NCI-H2227 (cell line): ENCODE data around the gene CDCP2.

ENCODE experiments used
- DNase-seq: peaks from one replicate; lab custom pipeline; 2025; ENCODE audit not compliant: unreplicated experiment; lab: John Stamatoyannopoulos, UW

Gene CDCP2

DNA sequence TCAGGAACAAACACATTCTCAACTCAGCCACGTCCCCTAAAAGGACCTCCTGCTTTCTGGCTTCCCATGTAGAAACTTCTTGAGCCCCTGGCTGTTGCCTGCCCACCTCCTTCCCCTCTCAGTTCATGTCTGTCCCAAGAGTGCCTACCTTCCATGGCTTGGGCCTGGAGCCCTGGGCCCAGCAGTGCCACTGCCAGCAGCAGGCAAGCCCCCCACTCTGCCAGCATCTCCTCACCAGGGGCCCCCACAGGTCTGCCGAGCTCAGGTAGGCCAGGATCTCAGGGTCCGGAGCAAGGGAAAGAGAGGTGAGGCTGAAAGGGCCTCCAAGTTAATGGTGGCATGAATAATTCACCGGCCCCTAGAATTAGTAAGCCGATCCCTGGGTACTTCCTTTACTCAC is at the start of gene CDCP2:
Gene CDCP2, minus strand, starts transcription at position 305 of the 400 bp plus-strand sequence. Its CDS starts 78 bp downstream, at position 227.
- DNase-seq, result no peak

DNA sequence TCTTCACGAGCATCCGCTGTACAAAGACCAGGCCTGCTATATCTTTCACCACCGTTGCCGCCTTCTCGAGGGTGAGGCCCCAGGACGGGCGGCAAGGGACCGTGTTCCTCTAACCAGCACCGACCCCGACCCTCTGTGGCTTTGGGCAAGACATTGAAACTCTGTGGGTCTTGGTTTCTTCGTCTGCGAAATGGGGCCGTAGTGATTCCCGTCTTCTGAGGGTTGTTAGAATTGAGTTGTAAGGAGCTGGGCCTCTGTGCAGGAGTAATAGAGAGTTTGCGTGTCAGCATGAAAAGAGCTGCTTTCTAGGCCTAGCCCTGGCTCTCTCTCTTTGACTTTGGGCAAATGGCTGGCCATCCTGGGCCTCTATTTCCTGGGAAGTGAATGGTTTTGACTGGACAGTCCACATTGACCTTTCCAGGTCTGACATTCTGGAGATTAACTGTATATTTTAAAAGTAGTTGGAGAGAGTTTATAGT is 47.8 kb upstream of the CDCP2 start:
- DNase-seq, result no peak

DNA sequence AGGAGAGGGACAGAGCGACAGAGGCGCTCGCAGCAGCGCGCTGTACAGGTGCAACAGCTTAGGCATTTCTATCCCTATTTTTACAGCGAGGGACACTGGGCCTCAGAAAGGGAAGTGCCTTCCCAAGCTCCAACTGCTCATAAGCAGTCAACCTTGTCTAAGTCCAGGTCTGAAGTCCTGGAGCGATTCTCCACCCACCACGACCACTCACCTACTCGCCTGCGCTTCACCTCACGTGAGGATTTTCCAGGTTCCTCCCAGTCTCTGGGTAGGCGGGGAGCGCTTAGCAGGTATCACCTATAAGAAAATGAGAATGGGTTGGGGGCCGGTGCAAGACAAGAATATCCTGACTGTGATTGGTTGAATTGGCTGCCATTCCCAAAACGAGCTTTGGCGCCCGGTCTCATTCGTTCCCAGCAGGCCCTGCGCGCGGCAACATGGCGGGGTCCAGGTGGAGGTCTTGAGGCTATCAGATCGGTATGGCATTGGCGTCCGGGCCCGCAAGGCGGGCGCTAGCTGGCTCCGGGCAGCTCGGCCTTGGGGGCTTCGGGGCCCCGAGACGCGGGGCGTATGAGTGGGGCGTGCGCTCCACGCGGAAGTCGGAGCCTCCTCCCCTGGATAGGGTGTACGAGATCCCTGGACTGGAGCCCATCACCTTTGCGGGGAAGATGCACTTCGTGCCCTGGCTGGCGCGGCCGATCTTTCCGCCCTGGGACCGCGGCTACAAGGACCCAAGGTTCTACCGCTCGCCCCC is 47.1 kb upstream of the CDCP2 start, which contains the start of the genes CYB5RL and MRPL37:
Gene CYB5RL, minus strand, starts transcription at position 266 of the 754 bp plus-strand sequence. CDS start 4,414 bp downstream, outside the sequence.
Gene MRPL37, plus strand, starts transcription at position 403 of the 754 bp plus-strand sequence. Its CDS starts 77 bp downstream, at position 480.
- DNase-seq, result peak; percentile 98

DNA sequence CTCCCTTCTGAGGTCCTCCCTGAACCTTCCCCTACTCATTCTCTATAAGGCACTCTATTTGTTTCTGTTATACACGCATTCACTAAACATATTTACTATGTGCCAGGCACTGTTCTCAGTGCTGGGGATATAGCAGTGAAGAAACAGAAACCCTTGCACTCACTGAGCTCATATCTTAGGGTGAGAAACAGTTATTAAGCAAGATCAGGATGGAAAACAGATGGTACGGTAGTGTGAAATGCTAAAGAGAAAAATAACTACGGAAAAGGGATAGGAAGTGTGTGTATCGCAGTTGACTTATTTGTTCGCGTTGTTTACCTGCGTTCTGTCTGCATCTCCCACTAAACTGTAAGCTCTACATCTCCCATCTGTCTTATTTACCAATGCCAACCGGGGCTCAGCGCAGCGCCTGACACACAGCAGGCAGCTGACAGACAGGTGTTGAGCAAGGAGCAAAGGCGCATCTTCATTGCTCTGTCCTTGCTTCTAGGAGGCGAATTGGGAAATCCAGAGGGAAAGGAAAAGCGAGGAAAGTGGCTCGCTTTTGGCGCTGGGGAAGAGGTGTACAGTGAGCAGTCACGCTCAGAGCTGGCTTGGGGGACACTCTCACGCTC is 46.5 kb upstream of the CDCP2 start:
- no peak for DNase-seq

DNA sequence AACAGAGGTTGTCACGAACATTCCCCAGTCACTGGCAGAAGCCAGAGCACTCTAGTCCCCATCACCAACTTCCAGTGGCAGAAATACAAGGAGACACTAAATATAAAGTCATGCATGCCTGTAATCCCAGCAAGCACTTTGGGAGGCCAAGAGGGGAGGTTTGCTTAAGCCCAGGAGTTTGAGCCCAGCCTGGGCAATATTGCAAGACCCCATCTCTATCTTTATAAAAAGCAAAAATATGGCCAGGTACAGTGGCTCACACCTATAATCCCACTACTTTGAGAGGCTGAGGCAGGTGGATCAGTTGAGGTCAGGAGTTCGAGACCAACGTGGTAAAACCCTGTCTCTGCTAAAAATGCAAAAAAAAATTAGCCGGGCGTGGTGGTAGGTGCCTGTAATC is 40.7 kb upstream of the CDCP2 start:
- no peak for DNase-seq

DNA sequence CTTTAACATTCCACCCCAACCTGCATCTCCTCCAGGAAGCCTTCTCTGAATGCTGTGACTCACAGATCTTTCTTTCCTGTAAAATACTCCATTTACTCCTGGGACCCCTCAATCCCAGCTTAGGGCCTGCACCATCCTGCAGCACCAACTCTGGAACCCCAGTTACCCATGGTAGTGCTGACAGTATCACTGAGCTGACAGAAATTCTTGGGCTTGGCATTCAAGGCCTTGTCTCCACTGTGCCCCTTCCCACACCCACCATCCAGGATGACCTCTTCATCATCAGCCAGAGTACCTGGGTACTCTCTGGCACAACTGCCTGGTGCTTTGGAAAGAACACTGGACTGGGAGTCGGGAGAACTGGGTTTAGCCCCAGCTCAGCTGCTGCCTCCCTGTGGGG is 38.7 kb upstream of the CDCP2 start:
- no peak for DNase-seq

DNA sequence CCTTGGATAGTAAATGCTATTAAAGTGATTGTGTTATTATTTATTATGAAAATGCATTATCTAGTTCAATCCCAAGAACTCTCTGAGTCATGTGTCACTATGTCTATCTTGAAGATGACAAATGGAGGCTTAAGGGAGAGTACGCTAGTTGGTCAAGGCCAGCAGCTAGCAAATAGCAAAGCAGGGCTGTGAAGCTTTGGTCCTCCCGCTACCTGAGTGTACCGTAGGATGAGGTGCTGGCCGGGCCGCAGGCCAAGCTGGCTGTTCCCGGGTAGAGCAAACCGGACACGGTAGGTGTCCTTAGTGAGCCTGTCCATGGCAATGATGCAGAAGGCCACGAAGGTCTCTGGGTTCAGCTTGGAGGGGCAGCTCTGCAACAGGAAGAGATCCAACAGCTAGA is 37.7 kb upstream of the CDCP2 start:
- no peak for DNase-seq

DNA sequence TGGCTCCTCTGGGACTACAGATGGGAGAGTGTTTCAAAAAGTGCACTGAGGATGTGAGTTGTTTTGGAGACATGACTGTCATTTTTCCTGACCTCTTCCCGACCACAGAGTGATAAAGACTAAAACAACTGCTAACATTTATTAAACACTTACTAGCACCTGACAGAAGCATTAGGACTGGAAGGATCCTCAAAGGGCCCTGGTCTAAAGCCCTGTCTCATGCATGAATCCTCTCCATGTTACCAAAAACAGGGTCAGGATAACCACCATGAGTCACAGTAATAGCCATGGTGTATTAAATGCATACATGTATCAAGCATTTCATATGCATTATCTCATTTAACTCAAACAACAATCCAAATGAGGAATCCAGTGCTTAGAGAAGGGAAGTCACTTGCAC is 35.5 kb upstream of the CDCP2 start:
- DNase-seq, result no peak

DNA sequence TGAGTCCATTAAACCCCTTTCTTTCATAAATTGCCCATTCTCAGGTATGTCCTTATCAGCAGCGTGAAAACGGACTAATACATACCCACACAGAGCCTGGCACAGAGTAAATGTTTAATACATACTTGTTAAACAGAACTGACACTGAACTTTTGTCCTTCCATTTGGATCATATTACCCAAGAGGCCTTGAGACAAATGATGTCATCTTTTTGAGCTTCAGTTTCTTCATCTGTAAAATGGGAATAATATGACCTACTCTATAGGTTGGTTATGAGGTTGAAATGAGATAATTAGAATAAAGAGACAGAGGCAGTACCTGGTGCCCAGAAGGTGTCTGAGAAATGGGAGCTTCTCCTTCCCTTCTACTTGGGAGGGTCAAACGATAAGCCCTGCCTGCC is 33.3 kb upstream of the CDCP2 start:
- DNase-seq, result no peak

DNA sequence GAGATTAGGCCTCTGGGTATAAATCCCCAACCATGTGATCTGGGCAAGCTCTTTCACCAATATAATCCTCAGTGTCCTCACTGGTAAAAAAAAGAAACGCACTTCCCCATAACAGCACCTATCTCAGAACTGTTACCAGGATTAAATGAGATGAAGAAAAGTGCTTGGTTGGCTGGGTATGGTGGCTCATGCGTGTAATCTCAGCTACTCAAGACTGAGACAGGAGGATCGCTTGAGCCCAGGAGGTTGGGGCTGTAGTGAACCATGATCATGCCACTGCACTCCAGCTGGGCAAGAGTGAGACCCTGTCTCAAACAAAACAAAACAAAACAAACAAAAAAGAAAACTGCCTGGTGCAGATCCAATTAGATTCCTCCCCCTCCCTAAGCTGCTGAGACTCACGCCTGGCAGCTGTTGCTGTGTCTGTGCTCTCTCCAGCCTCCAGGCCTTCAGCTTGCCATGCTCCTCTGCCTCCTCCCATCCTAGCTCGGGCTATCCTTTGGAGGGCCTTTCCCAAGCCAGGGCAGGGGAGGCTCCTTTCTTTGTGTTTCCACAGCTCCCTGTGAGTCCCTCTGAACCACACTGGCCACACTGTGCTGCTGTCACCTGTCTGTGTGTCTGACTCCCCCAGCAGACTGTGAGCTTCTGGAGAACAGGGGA is 28.0 kb upstream of the CDCP2 start:
- no peak for DNase-seq

DNA sequence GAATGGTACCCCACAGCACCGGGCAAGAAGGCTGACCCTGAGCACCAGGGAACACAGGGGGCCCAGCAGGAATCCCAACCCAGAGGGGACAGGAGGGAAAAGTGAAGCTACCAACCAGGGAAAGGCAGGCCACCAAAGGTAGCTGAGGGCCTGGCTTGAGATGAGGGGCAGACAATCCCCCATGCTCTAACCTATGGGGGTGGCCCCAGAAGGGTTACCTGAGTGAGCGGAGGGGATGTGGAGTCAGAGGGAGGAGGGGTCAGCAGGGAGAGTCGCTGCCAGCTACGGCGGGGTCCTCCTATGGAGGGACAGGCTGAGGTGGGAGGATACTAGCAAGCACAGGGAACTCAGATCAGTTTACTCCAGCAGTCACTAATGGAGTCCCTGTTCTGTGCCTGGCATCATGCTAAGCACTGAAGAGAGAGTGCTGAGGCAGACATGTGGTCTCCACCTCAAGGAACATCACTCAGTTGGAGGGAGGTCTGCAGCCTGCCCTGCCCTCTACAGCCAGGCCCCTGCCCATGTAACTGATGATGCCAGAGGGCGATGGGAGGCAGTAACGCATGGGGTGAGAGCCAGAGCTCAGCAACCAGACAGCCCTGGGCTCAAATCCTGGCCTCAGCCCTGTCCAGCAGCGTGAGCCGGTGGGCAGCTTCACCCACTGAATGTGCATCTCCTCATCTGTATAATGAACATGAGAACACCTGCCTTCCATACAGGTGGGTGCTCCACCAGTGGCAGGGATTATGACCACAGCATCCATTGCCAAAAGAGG is 25.7 kb upstream of the CDCP2 start:
- DNase-seq, result no peak

DNA sequence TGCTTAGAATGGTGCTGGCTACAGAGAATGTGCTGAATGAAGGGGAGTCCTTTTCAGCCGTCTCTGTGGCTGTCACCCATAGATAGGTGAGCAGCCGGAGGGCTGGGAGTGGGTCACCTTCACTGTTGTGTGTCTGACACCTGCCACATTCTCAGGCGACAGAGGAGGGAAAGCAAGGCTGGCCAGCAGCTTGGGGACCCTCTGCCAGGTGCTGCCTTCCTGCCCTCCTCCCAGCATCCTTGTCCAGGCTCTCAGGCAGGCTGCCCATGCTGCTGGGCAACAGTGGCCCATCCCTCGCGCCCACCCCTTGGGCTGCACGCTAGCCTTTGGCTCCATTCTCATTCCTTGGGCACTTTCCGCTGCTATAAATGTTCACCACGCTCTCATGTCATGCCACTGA is 24.9 kb upstream of the CDCP2 start:
- no peak for DNase-seq

DNA sequence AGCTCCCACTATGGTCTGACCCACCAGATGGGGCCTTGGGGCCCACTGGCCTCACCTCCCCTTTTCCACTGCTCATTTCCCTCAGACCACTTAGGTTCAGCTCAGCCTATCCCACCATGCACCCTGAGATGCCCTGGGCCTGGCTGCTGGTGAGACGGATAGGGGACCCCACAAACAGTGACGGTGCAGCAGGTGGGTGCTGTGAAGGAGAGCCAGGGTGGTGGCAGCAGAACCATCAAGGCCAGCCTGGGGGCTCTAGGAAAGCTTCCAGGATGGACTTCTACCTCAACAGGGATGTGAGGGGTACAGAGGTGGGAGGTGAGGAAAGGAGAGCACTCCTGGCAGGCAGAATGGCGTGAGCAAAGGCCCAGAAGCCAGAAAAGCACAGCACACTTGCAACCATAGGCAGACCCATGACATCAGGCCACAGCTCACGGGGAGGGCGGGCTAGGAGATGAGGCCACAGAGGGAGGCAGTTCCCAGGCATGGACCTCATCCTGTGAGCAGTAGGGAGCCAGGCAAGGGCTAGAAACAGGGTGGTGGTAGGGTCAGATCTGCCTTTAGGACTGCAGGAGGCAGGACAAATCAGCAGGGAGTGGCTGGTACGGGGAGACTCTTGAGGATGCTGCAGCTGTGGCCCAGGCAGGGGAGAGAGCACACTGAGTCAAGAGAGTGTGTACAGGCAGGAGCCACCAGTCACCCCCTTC is 24.0 kb upstream of the CDCP2 start:
- DNase-seq, result no peak

DNA sequence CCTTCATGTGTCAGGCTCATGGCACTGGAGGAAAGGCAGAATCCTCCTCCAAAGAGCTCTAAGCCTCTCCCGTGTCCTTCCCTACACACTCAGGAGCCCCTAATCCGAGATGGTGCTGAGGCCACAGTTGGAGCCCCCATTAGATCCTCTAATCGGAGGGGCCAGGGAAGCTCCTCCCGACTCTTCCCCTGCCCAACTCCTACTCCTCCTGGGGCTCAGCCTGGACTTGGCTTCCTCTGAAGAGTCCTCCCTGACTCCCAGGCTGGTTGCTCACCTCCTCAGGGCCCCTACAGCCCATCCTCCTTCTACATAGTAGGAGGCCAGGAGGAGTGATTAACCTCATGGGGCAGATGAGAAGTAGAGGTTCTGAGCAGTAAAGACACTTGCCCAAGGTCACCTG is 21.3 kb upstream of the CDCP2 start:
- no peak for DNase-seq

DNA sequence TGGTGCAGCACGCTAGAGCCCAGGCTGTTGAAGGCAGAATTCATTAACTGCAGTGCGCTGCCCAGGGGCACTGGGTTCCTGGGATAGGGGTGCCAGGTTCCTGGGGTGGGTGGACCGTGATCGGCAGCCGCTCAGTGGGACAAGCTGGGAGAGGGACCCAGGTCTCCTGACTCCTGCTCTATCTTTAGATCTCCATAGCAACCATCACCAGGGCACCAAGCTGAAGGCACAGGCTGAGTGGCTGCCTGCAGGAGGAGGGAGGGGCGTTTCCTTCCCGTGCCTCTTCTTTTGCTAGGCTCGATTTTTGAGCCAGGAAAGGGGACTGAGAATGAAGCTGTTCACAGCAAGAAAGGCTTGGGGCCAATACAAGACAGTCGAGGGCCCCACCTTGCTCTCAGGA is 20.9 kb upstream of the CDCP2 start:
- DNase-seq, result peak; percentile 17

DNA sequence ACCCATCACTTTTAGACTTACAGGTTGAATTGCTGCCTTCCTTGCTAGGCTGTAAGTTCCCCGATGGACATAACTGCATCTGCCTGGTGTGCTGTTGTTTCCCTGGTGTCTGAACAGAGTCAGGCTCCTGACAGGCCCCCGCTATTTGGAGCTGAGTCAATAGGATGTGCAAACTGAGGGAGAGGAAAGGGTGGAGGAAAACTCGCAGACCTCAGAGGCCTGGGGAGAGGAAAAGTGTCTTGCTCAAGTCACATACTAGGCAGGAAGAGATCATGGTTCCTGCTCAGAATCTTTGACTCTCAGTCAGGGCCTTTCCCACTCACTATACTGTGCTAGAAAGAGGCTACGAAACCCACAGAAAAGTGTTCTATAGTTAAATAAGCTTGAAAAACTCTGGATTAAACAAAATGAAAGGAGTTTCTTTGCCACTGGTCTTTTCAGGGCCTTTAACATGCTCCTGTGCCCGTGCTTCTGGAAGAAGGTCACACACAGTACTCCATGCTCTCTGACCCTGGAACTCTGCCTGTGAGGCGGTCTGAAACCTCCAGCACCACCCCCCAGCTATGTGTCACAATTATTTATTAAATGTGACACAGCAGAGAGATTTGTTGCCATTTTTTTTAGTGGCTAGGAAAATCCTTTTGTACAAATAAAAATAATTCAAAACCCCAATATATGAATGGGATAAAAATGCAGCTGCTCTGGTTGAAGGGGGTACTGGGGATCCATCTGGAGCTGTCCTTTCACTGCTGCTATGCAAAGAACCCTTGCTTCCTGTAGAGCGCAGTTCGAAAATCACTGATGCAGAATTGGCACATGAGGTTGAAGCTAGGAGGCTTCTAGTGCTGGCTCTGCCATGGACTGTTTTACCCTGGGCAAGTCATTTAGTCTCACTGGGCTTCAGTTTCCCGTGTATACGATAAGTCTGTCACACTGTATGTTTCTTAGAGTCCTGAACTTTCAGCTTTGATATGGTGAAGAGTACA is 20.1 kb upstream of the CDCP2 start:
- DNase-seq, result no peak

DNA sequence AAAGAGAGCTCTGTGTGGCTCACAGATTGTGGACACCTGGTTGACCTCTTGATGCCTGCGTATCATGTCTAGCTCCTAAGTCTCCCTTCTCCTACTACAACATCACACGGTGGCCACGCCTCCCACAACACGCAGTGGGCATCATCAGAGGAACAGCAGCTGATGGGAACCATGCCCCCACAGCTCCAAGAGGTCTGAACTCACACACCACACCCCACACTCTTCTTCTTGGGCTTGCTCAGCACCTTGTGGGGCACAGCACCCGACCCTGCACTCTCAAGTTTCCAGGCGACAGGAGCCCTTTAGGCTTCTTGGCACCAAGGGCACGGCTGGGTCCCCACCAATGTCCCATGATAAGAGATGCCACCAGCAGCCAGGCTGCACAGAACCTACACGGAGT is 18.8 kb upstream of the CDCP2 start:
- no peak for DNase-seq

DNA sequence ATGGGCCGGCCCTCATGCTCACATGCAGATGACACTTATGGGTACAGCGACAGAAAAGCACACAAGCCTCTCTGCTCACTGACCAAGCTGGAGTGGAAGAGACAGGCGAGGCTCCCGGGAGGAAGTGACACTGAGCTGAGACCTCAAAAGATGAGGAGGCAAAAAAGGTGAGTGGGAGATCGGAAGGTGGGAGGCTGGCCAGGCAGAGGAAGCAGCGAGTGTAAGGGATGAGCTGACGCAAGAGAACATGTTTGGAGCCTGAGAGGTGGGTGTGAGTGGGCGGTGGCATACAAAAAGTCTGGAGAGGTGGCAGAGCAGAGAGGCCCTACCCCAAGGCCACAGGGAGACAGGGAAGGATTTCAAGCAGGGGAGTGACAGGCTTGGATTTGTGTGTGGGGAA is 18.2 kb upstream of the CDCP2 start:
- no peak for DNase-seq

DNA sequence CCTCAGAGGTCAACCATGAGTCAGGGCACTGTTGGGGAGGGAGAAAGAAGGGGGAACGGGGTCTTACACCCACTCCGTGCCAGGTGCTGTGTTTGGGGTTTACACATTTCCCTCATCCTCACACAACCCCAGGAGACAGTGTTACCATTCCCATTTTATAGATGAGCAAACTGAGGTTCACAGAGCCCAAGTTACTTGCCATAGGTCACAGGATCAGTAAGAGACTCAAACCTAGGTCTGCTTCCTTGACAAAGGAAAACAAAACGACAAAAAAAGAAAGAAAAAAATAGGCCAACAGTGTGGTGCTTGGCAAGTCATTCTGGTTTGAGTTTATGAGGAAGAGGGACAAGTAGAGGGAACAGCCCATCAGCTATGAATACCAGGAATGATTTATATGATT is 16.3 kb upstream of the CDCP2 start:
- DNase-seq, result no peak
